SK-N-SH treated with all-trans-retinoic acid at 6 μM for 48 hours (cell line): ENCODE data around the gene HES3.

Source experiments
- CREB5 ChIP-seq: fragments of 250-450 bp; sonication (Bioruptor Pico); IDR thresholded peaks from 2 replicates; pipeline ENCODE4 v1.5.1; 2020; ENCODE audit warnings: low read depth, mild to moderate bottlenecking, moderate library complexity
- ISL1 ChIP-seq: fragments of 250-450 bp; sonication (Bioruptor Pico); IDR thresholded peaks from 2 replicates; pipeline ENCODE4 v2.1.2; 2022; ENCODE audit warnings: mild to moderate bottlenecking, moderate library complexity
- OSR1 ChIP-seq: fragments of 250-450 bp; sonication (Bioruptor Pico); IDR thresholded peaks from 2 replicates; pipeline ENCODE4 v1.8.0; 2022; ENCODE audit warnings: moderate library complexity, mild to moderate bottlenecking, inconsistent platforms
- PATZ1 ChIP-seq: fragments of 250-450 bp; sonication (Bioruptor Pico); IDR thresholded peaks from 2 replicates; pipeline ENCODE4 v1.8.0; 2020; ENCODE audit warnings: mild to moderate bottlenecking, moderate library complexity, borderline replicate concordance
- POU6F1 ChIP-seq: fragments of 250-450 bp; sonication (Bioruptor Pico); IDR thresholded peaks from 2 replicates; pipeline ENCODE4 v1.8.0; 2021; ENCODE audit warnings: low read depth, mild to moderate bottlenecking, moderate library complexity, borderline replicate concordance
- ZNF70 ChIP-seq: fragments of 450-650 bp; formaldehyde crosslinking; IDR thresholded peaks from 2 replicates; pipeline ENCODE4 v1.5.0; 2020; ENCODE audit warnings: mild to moderate bottlenecking, moderate library complexity

- no peak for TF ChIP-seq ZNF70 (CRISPR knock-in tag)
- TF ChIP-seq POU6F1 = no peak
- TF ChIP-seq CREB5 (CRISPR knock-in tag) = no peak
- no peak for TF ChIP-seq OSR1
- TF ChIP-seq ISL1 (CRISPR knock-in tag) = no peak
- no peak for TF ChIP-seq PATZ1 (CRISPR knock-in tag)
These were observed 2.0 kb downstream of the HES3 start for GRCh38 chr1:6245869-6246496.
